ENCODE measurements around the gene PRKD3. TPM values are rescaled to one million over a fixed set of nuclear protein-coding genes. Genes with fewer than 3 reads are reported as not detected.

The PRKD3 gene
- total RNA-seq (2022; extraction: Qiagen RNA extraction; ENCODE audit: low read depth), result 6.7 to 13.9 TPM (median 11.6 TPM) in 5 replicates

DNA sequence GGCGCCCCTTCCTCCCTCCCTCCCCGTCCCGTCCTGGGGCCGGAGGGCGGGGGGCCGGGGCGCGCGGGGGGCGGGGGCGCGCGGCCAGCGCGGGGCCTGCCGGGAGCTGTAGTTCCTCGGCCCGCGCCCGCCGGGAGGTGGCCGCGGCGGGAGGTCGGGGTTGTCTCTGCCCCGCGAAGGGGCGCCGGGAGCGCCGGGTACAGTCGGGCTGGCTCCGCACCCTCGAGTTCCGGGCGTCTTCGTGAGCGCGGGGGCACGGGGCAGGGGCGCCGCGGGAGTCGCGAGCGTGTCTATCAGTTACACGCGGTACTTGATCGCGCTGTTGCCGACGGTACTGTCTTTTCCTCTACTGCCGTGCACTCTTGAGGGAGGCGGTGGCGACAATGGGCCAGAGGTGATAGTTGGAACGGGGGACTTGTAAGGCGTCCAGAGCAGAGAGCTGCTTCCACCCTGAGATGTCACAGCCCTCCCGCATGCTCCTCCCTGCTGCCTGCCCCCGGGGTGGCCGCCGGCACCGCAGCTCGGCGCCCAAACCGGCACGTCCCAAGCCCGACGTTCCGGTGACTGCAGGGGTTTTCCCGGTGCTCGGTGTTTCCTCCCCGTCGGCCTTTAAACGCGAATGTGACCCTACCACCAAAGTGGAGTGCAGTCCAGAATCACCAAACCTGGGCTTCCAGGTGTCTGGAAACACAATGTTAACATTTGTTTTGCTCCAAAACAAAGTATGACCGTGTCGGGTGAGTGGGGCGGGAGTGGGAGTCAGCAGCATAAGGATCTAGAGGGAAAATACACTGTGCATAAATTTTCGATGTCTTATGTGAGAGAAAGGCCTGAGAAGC is at the start of gene PRKD3:
PRKD3 (minus strand) TSS at position 48 of the 839 bp plus-strand sequence. CDS start 8,309 bp downstream, outside the sequence.

GRCh38 chr2:37344453-37345361 is 20.1 kb upstream of the PRKD3 start, which contains the start of gene QPCT:
QPCT (plus strand) TSS chr2:37344630; CDS start chr2:37344732, 102 bp downstream.

Other genes with a start within 250 kb of the PRKD3 start
- gene HEATR5B, start 240.5 kb downstream of the PRKD3 start, total RNA-seq (2022; extraction: Qiagen RNA extraction; ENCODE audit: low read depth), result 5.5 to 9.0 TPM (median 7.4 TPM) in 5 replicates
- 7.9 to 13.8 TPM (median 9.8 TPM) in 5 replicates for gene GPATCH11, start 240.3 kb downstream of the PRKD3 start, total RNA-seq (2022; extraction: Qiagen RNA extraction; ENCODE audit: low read depth)
- 19.6 to 30.3 TPM (median 25.3 TPM) in 5 replicates for gene EIF2AK2, start 167.9 kb downstream of the PRKD3 start, total RNA-seq (2022; extraction: Qiagen RNA extraction; ENCODE audit: low read depth)
- not detected in 5 replicates for gene SULT6B1, start 136.2 kb downstream of the PRKD3 start, total RNA-seq (2022; extraction: Qiagen RNA extraction; ENCODE audit: low read depth)
- gene CEBPZOS, start 128.3 kb downstream of the PRKD3 start, total RNA-seq (2022; extraction: Qiagen RNA extraction; ENCODE audit: low read depth), result 39.2 to 55.1 TPM (median 41.6 TPM) in 5 replicates
- gene CEBPZ, start 93.2 kb downstream of the PRKD3 start, total RNA-seq (2022; extraction: Qiagen RNA extraction; ENCODE audit: low read depth), result 64.9 to 97.7 TPM (median 77.2 TPM) in 5 replicates
- gene NDUFAF7, start 93.2 kb downstream of the PRKD3 start, total RNA-seq (2022; extraction: Qiagen RNA extraction; ENCODE audit: low read depth), result 16.0 to 23.7 TPM (median 19.6 TPM) in 5 replicates
- gene QPCT, start 19.8 kb upstream of the PRKD3 start, total RNA-seq (2022; extraction: Qiagen RNA extraction; ENCODE audit: low read depth), result 16.7 to 20.7 TPM (median 18.6 TPM) in 5 replicates

All from A549 treated with ZK216348 at 1 μM for 4 hours (cell line).